HG03196 (cell line): ENCODE measurements around the gene ATP5F1D.
A peak's percentile ranks its signal among the peaks of the same experiment; 100 is the strongest.
"Not testable (repeated sequence)": the region's sequence is repeated elsewhere in the genome, so short reads cannot be mapped to it uniquely, and the experiment has no call there.

ENCODE experiments used
- ATAC-seq: cut with Tn5 transposase; IDR thresholded peaks from one replicate; pipeline ENCODE4 v1.9.1; 2021; ENCODE audit not compliant: unreplicated experiment

Gene ATP5F1D

GRCh38 chr19:1241417-1242095 is at the start of gene ATP5F1D:
Gene ATP5F1D (plus strand): TSS chr19:1241751. CDS start chr19:1241851, 100 bp downstream.
- ATAC-seq: peak; percentile 54

- ATAC-seq: no peak
Observed at GRCh38 chr19:1199531-1199930, 42.0 kb upstream of the ATP5F1D start.

DNA sequence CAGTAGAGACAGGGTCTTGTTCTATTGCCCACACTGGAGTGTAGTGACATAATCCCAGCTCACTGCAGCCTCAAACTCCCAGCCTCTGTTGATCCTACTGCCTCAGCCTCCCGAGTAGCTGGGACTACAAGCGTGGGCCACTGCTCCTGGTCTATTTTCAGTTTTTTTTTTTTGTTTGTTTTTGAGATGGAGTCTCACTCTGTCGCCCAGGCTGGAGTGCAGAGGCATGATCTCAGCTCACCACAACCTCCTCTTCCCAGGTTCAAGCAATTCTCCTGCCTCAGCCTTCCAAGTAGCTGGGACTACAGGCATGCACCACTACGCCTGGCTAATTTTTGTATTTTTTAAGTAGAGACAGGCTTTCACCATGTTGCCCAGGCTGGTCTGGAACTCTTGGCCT is 40.9 kb upstream of the ATP5F1D start:
- ATAC-seq: not testable (repeated sequence)

DNA sequence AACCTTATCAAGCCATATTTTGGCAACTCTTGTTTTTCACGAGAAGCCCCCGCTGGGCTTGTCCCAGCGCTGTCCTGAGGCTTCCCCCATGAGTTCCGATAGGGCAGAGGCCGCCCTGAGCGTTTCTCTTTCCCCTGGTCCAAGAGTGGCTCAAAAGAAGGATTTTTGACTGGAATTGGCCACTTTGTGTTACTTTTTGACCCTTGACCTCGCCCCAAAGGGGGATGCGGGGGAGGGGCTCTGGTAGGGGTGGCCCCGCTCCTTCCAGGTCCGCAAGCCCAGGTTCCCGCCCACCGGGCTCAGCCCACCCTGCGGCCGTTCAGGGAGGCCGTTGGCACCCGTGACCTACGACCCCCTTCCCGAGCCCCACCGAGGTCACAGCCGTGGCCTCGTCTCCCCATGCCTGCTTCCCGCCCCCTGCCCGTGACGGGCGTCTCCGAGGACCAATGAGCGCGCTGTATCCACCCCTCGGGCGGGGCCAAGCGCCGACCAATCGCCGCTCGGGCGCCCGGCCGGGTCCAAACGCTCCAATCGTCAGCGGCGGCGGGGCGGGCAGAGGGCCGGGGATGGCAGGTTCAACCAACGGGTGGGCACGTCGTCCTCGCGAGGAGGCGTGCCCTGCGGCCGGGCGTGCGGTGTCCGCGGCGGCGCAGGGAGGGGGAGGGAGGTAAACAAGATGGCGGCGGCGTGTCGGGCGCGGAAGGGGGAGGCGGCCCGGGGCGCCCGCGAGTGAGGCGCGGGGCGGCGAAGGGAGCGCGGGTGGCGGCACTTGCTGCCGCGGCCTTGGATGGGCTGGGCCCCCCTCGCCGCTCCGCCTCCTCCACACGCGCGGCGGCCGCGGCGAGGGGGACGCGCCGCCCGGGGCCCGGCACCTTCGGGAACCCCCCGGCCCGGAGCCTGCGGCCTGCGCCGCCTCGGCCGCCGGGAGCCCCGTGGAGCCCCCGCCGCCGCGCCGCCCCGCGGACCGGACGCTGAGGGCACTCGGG is 36.1 kb upstream of the ATP5F1D start, which contains the start of gene STK11:
STK11 (plus strand) TSS at position 665 of the 986 bp plus-strand sequence. CDS start 1,136 bp downstream, outside the sequence.
- peak; percentile 87 for ATAC-seq

DNA sequence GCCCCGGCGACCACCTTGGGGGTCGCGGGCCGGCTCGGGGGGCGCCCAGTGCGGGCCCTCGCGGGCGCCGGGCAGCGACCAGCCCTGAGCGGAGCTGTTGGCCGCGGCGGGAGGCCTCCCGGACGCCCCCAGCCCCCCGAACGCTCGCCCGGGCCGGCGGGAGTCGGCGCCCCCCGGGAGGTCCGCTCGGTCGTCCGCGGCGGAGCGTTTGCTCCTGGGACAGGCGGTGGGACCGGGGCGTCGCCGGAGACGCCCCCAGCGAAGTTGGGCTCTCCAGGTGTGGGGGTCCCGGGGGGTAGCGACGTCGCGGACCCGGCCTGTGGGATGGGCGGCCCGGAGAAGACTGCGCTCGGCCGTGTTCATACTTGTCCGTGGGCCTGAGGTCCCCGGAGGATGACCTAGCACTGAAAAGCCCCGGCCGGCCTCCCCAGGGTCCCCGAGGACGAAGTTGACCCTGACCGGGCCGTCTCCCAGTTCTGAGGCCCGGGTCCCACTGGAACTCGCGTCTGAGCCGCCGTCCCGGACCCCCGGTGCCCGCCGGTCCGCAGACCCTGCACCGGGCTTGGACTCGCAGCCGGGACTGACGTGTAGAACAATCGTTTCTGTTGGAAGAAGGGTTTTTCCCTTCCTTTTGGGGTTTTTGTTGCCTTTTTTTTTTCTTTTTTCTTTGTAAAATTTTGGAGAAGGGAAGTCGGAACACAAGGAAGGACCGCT is 35.2 kb upstream of the ATP5F1D start:
- no peak for ATAC-seq

DNA sequence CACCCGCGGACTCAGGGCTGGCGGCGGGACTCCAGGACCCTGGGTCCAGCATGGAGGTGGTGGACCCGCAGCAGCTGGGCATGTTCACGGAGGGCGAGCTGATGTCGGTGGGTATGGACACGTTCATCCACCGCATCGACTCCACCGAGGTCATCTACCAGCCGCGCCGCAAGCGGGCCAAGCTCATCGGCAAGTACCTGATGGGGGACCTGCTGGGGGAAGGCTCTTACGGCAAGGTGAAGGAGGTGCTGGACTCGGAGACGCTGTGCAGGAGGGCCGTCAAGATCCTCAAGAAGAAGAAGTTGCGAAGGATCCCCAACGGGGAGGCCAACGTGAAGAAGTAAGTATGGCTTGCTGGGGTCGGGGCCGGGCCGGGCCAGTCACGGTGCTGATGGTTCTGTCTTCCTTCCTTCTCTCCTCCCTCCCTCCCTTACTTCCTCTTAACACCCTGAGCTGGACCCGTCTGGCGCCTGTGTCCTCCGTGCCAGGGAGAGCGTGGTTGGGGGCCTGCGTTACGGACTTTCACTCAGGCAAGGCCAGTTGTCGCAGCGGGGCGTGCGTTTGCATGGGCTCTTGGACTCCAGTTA is 34.6 kb upstream of the ATP5F1D start:
- ATAC-seq: no peak

- not testable (repeated sequence) for ATAC-seq
Observed at GRCh38 chr19:1208830-1209229, 32.7 kb upstream of the ATP5F1D start.

GRCh38 chr19:1210227-1210538 is 31.4 kb upstream of the ATP5F1D start:
- ATAC-seq: no peak

- no peak for ATAC-seq
Observed at GRCh38 chr19:1211494-1212234, 29.9 kb upstream of the ATP5F1D start.

- no peak for ATAC-seq
Observed at GRCh38 chr19:1213391-1214286, 27.9 kb upstream of the ATP5F1D start.

GRCh38 chr19:1214299-1214861 is 27.2 kb upstream of the ATP5F1D start:
- ATAC-seq: no peak

DNA sequence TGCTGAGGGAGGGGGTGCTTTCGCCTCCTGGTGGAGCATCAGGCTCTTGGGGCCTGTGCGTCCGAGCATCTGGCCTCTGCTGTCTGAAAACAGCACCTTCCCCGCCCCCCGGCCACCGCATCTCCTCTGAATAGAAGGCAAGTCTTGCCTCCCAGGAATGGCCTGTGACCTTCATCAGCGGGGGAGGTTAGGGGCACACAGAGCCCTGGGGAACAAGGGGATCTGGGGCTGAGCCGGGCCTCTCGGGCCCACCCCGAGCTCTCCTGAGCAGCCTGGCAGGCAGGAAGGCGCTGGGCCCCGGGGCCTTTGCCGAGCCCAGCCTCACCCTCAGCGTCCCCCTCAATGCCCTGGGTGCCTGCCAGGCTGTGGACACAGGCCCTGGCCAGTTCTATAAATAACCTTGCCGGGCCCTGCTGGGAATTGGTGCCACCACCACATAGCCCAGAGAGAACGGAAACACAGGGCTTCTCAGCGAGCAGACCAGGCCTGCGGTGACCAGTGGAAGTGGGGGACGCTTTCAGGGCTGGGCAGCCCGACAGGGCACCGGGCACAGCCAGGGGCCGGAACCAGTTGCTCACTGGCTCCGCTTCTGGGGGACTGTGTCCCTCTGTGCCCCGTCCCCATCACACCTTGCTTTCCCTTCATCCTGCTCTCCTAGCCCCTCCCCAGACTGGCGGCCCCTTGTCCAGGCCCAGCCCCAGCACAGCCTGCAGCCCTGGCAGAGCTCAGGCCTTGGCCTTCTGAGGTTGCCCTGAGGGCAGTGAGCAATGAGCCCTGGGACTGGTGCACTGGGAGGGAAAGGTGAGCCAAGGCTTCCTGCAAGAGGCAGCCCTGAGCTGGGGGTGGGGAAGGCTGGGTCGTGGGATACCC is 26.5 kb upstream of the ATP5F1D start:
- ATAC-seq: no peak

DNA sequence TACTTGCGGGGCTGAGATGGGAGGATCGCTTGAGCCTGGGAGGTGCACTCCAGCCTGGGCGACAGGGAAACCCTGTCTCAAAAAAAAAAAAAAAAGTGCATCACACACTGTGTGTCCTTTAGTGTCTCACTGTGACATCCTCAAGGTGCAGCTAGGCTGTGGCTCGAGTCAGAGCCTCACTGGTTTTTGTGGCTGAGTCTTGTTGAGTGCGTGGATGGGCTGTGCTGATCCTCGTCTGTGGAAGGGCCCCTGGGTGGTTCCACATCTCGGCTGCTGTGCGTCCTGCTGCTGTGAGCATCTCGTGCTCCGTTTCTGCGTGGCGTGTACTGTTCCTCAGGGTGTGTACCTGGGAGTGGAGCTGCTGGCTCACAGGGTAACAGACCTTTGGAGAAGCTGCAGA is 24.8 kb upstream of the ATP5F1D start:
- ATAC-seq: no peak

GRCh38 chr19:1217366-1217765 is 24.2 kb upstream of the ATP5F1D start:
- ATAC-seq: no peak

DNA sequence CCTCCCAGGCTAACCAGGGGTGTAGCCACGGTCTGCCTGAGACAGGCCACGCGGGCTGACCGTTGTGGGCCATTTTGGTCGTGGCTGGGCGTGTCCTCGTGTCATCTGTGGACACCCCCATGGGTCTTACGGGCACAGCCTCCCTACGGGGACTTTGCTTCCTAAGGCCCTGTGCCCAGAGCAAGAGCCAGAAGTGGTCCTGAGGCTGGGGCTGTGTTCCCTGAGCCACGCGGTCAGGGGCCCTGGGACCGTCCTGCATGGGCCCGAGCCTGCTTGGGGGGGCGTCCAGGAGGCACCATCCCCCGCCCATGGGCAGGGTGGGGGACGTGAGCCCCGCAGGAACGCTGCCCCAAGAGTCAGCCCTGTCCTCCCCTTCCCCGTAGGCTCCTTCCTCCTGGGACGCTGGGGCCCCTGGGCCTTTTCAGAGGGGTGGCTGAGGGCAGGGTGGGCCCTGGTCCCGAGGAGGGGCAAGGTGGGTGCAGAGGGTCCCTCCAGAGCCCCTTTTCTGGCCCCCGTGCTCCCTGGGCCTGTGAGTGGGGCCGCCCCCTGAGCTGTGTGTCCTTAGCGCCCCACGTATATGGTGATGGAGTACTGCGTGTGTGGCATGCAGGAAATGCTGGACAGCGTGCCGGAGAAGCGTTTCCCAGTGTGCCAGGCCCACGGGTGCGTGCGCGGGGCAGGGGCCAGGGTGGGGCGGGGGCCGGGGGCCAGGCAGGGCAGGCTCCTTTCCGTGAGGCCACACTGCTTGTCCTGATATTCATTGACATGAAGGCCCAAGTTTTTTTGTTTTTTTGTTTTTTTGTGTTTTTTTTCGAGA is 22.6 kb upstream of the ATP5F1D start:
- ATAC-seq: no peak

GRCh38 chr19:1219786-1220476 is 21.6 kb upstream of the ATP5F1D start:
- no peak for ATAC-seq
